Endothelial cell of umbilical vein (primary cell): ENCODE results near the gene CCDC138. TPM values are rescaled to one million over a fixed set of nuclear protein-coding genes. Genes with fewer than 3 reads are reported as not detected.

Experiments
- BruUV-seq: library from RNA; stranded (reverse); fragments of 400-500 nt; replicated peaks from 2 replicates; lab custom pipeline; 2021; lab: Mats Ljungman, UMichigan
- CTCF ChIA-PET: fragments of 300-600, 350-600 bp; sonication (Branson Sonifier 250); formaldehyde crosslinking; loops from one replicate; lab custom pipeline; 2021; ENCODE audit warnings: antibody characterized with exemption, inconsistent platforms; lab: Charles Lee
- POLR2A ChIA-PET: fragments of 300-600, 350-600 bp; sonication (Branson Sonifier 250); formaldehyde crosslinking; loops from one replicate; lab custom pipeline; 2021; ENCODE audit warnings: antibody characterized with exemption, inconsistent platforms; lab: Charles Lee
- DNase-seq: peaks from one replicate; pipeline ENCODE4 v3.0.0-alpha.2; 2011; ENCODE audit warnings: low read depth, low spot score
- FAIRE-seq: peaks from 2 replicates; lab custom pipeline; 2011; peaks lifted over from hg19 to GRCh38; lab: Jason Lieb, UNC
- H2AFZ ChIP-seq: 2 replicates; pipeline ENCODE4 v1.6.0; 2012; ENCODE audit warnings: low read depth, low read length, control low read depth, inconsistent platforms
- H3K27ac ChIP-seq: 2 replicates; pipeline ENCODE4 v1.5.1; 2011; ENCODE audit warnings: low read depth, mild to moderate bottlenecking, control low read depth, low read length, moderate library complexity; ENCODE audit not compliant: insufficient read depth
- H3K27me3 ChIP-seq, 2 experiments: 2 replicates each; pipeline versions ENCODE4 v1.6.0 to v1.6.1; 2011; ENCODE audit warnings: low read length in 2 of 2, mixed read lengths in 1 of 2; ENCODE audit not compliant: control insufficient read depth in 2 of 2, insufficient read depth in 2 of 2
- H3K36me3 ChIP-seq, 2 experiments: 2 replicates in 1 of 2; 3 replicates in 1 of 2; pipeline ENCODE4 v1.5.1; 2011; ENCODE audit warnings: low read length in 2 of 2, mild to moderate bottlenecking in 1 of 2, moderate library complexity in 1 of 2; ENCODE audit not compliant: control insufficient read depth in 2 of 2, insufficient read depth in 2 of 2; ENCODE audit errors: extremely low read depth in 1 of 2
- H3K4me1 ChIP-seq: 3 replicates; pipeline ENCODE4 v1.5.1; 2011; ENCODE audit warnings: mild to moderate bottlenecking, low read length; ENCODE audit not compliant: control insufficient read depth, insufficient read depth; ENCODE audit errors: extremely low read depth
- H3K4me2 ChIP-seq: 2 replicates; pipeline ENCODE4 v1.6.1; 2011; ENCODE audit warnings: low read length, control low read depth, mixed read lengths; ENCODE audit not compliant: insufficient read depth
- H3K4me3 ChIP-seq, 3 experiments: fragments of 200-600 bp in 1 of 3; sonication (generic), shearing (Covaris generic) in 1 of 3; replicated peaks in 1 of 3; 2 replicates each; pipeline ENCODE4 v1.5.1; 2011 to 2016; ENCODE audit warnings: control low read depth in 3 of 3, low read length in 3 of 3, mild to moderate bottlenecking in 2 of 3, inconsistent platforms in 1 of 3, low read depth in 1 of 3, moderate library complexity in 1 of 3; ENCODE audit not compliant: insufficient read depth in 1 of 3
- H3K79me2 ChIP-seq: 2 replicates; pipeline ENCODE4 v1.6.0; 2012; ENCODE audit warnings: low read length, inconsistent platforms; ENCODE audit not compliant: control insufficient read depth, insufficient read depth
- H3K9ac ChIP-seq: replicated peaks from 2 replicates; pipeline ENCODE3; 2011; ENCODE audit warnings: low read length, control low read depth; ENCODE audit not compliant: insufficient read depth; ENCODE audit errors: extremely low read depth
- H3K9me1 ChIP-seq: replicated peaks from 3 replicates; pipeline ENCODE4 v1.6.0; 2011; ENCODE audit warnings: mild to moderate bottlenecking, low read length; ENCODE audit not compliant: control insufficient read depth, insufficient read depth; ENCODE audit errors: extremely low read depth
- H3K9me3 ChIP-seq: replicated peaks from 2 replicates; pipeline ENCODE4 v1.5.1; 2012; ENCODE audit warnings: low read length, inconsistent platforms; ENCODE audit not compliant: control insufficient read depth, insufficient read depth
- H4K20me1 ChIP-seq: replicated peaks from 2 replicates; pipeline ENCODE3; 2011; ENCODE audit warnings: mild to moderate bottlenecking, low read length; ENCODE audit not compliant: control insufficient read depth, insufficient read depth; ENCODE audit errors: extremely low read depth
- CTCF ChIP-seq, 2 donors: IDR thresholded peaks; 1 replicate in 1 of 2; 2 replicates in 1 of 2; pipeline ENCODE4 v1.5.1; 2011; ENCODE audit warnings: low read length in 2 of 2, mild to moderate bottlenecking in 2 of 2, moderate library complexity in 2 of 2, control low read depth in 1 of 2, inconsistent platforms in 1 of 2, low read depth in 1 of 2; ENCODE audit not compliant: insufficient read depth in 1 of 2; ENCODE audit errors: extremely low read depth in 1 of 2
- EZH2 ChIP-seq: IDR thresholded peaks from 2 replicates; pipeline ENCODE4 v1.6.1; 2012; ENCODE audit warnings: borderline replicate concordance, low read depth, mild to moderate bottlenecking, moderate library complexity, low read length, inconsistent platforms; ENCODE audit not compliant: severe bottlenecking
- FOS ChIP-seq: IDR thresholded peaks from 2 replicates; pipeline ENCODE4 v1.6.1; 2011; ENCODE audit warnings: mild to moderate bottlenecking, low read length, moderate library complexity, borderline replicate concordance; ENCODE audit not compliant: insufficient read depth
- GATA2 ChIP-seq: IDR thresholded peaks from 2 replicates; pipeline ENCODE4 v1.7.0; 2011; ENCODE audit warnings: low read depth, mild to moderate bottlenecking, moderate library complexity, mixed read lengths, low read length; ENCODE audit not compliant: insufficient read length, insufficient read depth
- MYC ChIP-seq: IDR thresholded peaks from one replicate; pipeline ENCODE4 v1.6.1; 2011; ENCODE audit warnings: mild to moderate bottlenecking, low read depth, low read length
- POLR2A ChIP-seq: IDR thresholded peaks from 2 replicates; pipeline ENCODE4 v1.6.1; 2012; ENCODE audit warnings: low read depth, mild to moderate bottlenecking, control low read depth, low read length
- POLR2AphosphoS5 ChIP-seq: IDR thresholded peaks from 2 replicates; pipeline ENCODE4 v1.6.1; 2012; ENCODE audit warnings: low read depth, mild to moderate bottlenecking, control low read depth, low read length, moderate library complexity; ENCODE audit not compliant: insufficient read depth
- dilution Hi-C: fragments of 300-500 bp; cut with MboI; formaldehyde crosslinking; loops from one replicate; pipeline ENCODE4 v1.15.0; 2019; ENCODE audit warnings: low sequenced_read_pairs; ENCODE audit not compliant: extremely low pct_ligation_motif_present
- intact Hi-C: fragments of 100-400 bp; cut with micrococcal nuclease; formaldehyde crosslinking; loops from one replicate; pipeline ENCODE4 v1.10.0; 2022
- polyA plus RNA-seq, 4 experiments: library from polyadenylated mRNA; depleted of rRNA in 3 of 4; stranded (reverse) in 3 of 4; unstranded in 1 of 4; fragments of >200 nt; gene quantifications; 2 replicates each; pipeline versions ENCODE4 v1.2.1 to v1.2.3, GENCODE V29; 2011 to 2012; ENCODE audit warnings: missing spikeins in 1 of 4
- total RNA-seq: library from RNA; stranded (reverse); gene quantifications from 2 replicates; pipeline ENCODE4 v1.2.3, GENCODE V29; 2021
- TF ChIP-seq, protein P1 (sequence below): IDR thresholded peaks from 2 replicates; pipeline ENCODE4 v1.6.1; 2011; ENCODE audit not compliant: insufficient read depth, insufficient read length

Gene CCDC138
- total and polyA plus RNA-seq, 2 donors (not counting 3 experiments of a cell fraction or from before 2014, with no cell fraction given): 1.5 to 10.8 TPM

GRCh38 chr2:108803045-108803736, 16.6 kb downstream of the CCDC138 start:
- ChIA-PET CTCF (no interaction called here), POLR2A (no interaction called here)
- Histone ChIP-seq H3K27me3 (no peaks in the 10 kb centered on the region), H3K4me3 (no peak overlapping the region), H3K9ac (no peak overlapping the region), H3K9me3 (no peaks in the 10 kb centered on the region), H3K4me1 (no peaks in the 10 kb centered on the region), H4K20me1 (no peaks in the 10 kb centered on the region), H3K27ac (no peak overlapping the region), H3K79me2 (peaks cover 1% of the 10 kb centered on the region), H2AFZ (no peak overlapping the region), H3K9me1 (no peaks in the 10 kb centered on the region), H3K36me3 (peaks cover 0 to 3% of the 10 kb centered on the region in 2 experiments), H3K4me2 (no peak overlapping the region)
- DNase-seq: no peak
- dilution Hi-C loops (no loop called here), intact Hi-C loops (no loop called here)
- BruUV-seq: no TSS peak
- FAIRE-seq: no peak
- TF ChIP-seq FOS (no peak), POLR2A (no peak), CTCF (IDR thresholded peaks at IDR 0.05; ENCODE audit: extremely low read depth in 1 of 2, insufficient read depth in 1 of 2, low read depth in 1 of 2, low read length in 2 of 2) (no peak), MYC (no peak), POLR2AphosphoS5 (no peak), GATA2 (no peak), EZH2 (no peak)
- TF ChIP-seq, protein P1, sequence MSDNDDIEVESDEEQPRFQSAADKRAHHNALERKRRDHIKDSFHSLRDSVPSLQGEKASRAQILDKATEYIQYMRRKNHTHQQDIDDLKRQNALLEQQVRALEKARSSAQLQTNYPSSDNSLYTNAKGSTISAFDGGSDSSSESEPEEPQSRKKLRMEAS: no peak
